Measurements from ENCODE around the gene SLAMF9.
A peak's percentile ranks its signal among the peaks of the same experiment; 100 is the strongest.

Gene SLAMF9

GRCh38 chr1:159922511-159923202 lies 31.4 kb downstream of the SLAMF9 start:
- no peak for DNase-seq

GRCh38 chr1:159921700-159922504 lies 32.1 kb downstream of the SLAMF9 start:
- DNase-seq = no peak

- DNase-seq = no peak
These were observed 32.8 kb downstream of the SLAMF9 start for GRCh38 chr1:159921251-159921650.

- DNase-seq = no peak
These were observed 33.4 kb downstream of the SLAMF9 start for GRCh38 chr1:159920651-159921050.

GRCh38 chr1:159920202-159920601 lies 33.8 kb downstream of the SLAMF9 start:
- DNase-seq = no peak

- no peak for DNase-seq
These were observed 34.7 kb downstream of the SLAMF9 start for GRCh38 chr1:159919236-159919865.

GRCh38 chr1:159918352-159919200 lies 35.5 kb downstream of the SLAMF9 start:
- DNase-seq = no peak

GRCh38 chr1:159917533-159918351 lies 36.3 kb downstream of the SLAMF9 start:
- DNase-seq = peak in 4 of 58 donors; percentile 13 to 30 (median 20)

GRCh38 chr1:159916242-159917051 lies 37.6 kb downstream of the SLAMF9 start:
- DNase-seq = peak in 2 of 58 donors; percentile 7 to 16

- no peak for DNase-seq
These were observed 38.3 kb downstream of the SLAMF9 start for GRCh38 chr1:159915571-159916241.

- DNase-seq = no peak
These were observed 39.6 kb downstream of the SLAMF9 start for GRCh38 chr1:159914252-159915018.

GRCh38 chr1:159913451-159914192 lies 40.4 kb downstream of the SLAMF9 start:
- DNase-seq = no peak

GRCh38 chr1:159911326-159912070 lies 42.5 kb downstream of the SLAMF9 start:
- DNase-seq = no peak

GRCh38 chr1:159908031-159908940 lies 45.8 kb downstream of the SLAMF9 start:
- DNase-seq = no peak

GRCh38 chr1:159906960-159907359 lies 47.1 kb downstream of the SLAMF9 start:
- DNase-seq = no peak
